K562 (cell line): ENCODE results near the gene MAPRE2. TPM values are rescaled to one million over a fixed set of nuclear protein-coding genes. Genes with fewer than 3 reads are reported as not detected.

Experiments used
- CBX3 ChIP-seq, 2 experiments: IDR thresholded peaks; 1 replicate in 1 of 2; 2 replicates in 1 of 2; pipeline ENCODE4 v1.6.1; 2012; ENCODE audit warnings: inconsistent platforms in 2 of 2, low read length in 2 of 2, borderline replicate concordance in 1 of 2, control low read depth in 1 of 2
- CHAMP1 ChIP-seq: fragments of 450-650 bp; IDR thresholded peaks from 2 replicates; pipeline ENCODE4 v1.6.1; 2016; ENCODE audit warnings: mild to moderate bottlenecking
- DIDO1 ChIP-seq: fragments of 450-650 bp; IDR thresholded peaks from 2 replicates; pipeline ENCODE4 v1.6.1; 2016; ENCODE audit warnings: low read depth, missing biosample characterization, missing genetic modification characterization
- GATAD2A ChIP-seq: fragments of 450-650 bp; IDR thresholded peaks from 2 replicates; pipeline ENCODE4 v1.6.1; 2017
- GTF2B ChIP-seq: IDR thresholded peaks from 2 replicates; pipeline ENCODE4 v1.6.1; 2011; ENCODE audit not compliant: insufficient read length; ENCODE audit errors: extremely low read depth
- HEY1 ChIP-seq: fragments of 250-450 bp; sonication (Bioruptor Pico); IDR thresholded peaks from 2 replicates; pipeline ENCODE4 v1.5.0; 2020; ENCODE audit warnings: mild to moderate bottlenecking, moderate library complexity, borderline replicate concordance
- JUND ChIP-seq, 2 experiments: IDR thresholded peaks; 2 replicates in 1 of 2; 3 replicates in 1 of 2; pipeline ENCODE4 v1.6.1; 2011; ENCODE audit warnings: borderline replicate concordance in 2 of 2, low read depth in 2 of 2, low read length in 2 of 2, improper control_type of control experiment in 1 of 2, missing biosample characterization in 1 of 2, missing genetic modification characterization in 1 of 2, missing genetic modification reagents in 1 of 2
- NUFIP1 ChIP-seq: fragments of 450-650 bp; IDR thresholded peaks from 2 replicates; pipeline ENCODE4 v1.6.1; 2018; ENCODE audit not compliant: partially characterized antibody
- PKNOX1 ChIP-seq: fragments of 450-650 bp; IDR thresholded peaks from 2 replicates; pipeline ENCODE4 v1.6.1; 2016
- PRMT5 ChIP-seq: sonication (generic); formaldehyde crosslinking; IDR thresholded peaks from 2 replicates; pipeline ENCODE4 v1.5.0; 2020; ENCODE audit warnings: missing genetic modification reagents
- SMARCA4 ChIP-seq: fragments of 450-650 bp; IDR thresholded peaks from 2 replicates; pipeline ENCODE4 v1.6.1; 2016
- SMARCE1 ChIP-seq: fragments of 450-650 bp; IDR thresholded peaks from 2 replicates; pipeline ENCODE4 v1.7.1; 2016; ENCODE audit warnings: mild to moderate bottlenecking
- TCFL5 ChIP-seq: fragments of 250-450 bp; sonication (Bioruptor Pico); conservative IDR thresholded peaks from 2 replicates; pipeline ENCODE4 v1.6.1; 2021; ENCODE audit warnings: mild to moderate bottlenecking, moderate library complexity, matching md5 sums
- ZNF146 ChIP-seq: IDR thresholded peaks from one replicate; pipeline ENCODE4 v1.6.1; 2018; ENCODE audit warnings: missing compliant biosample characterization; ENCODE audit not compliant: unreplicated experiment
- ZNF444 ChIP-seq: fragments of 250-450 bp; sonication (Bioruptor Pico); IDR thresholded peaks from 2 replicates; pipeline ENCODE4 v1.4.0; 2020; ENCODE audit warnings: mild to moderate bottlenecking, moderate library complexity
- ZNF512 ChIP-seq: IDR thresholded peaks from 2 replicates; pipeline ENCODE4 v1.6.1; 2016; ENCODE audit warnings: missing genetic modification characterization, missing compliant biosample characterization
- ZNF57 ChIP-seq: fragments of 450-650 bp; formaldehyde crosslinking; IDR thresholded peaks from 2 replicates; pipeline ENCODE4 v1.4.0; 2020; ENCODE audit warnings: mild to moderate bottlenecking, moderate library complexity
- ZNF592 ChIP-seq: fragments of 450-650 bp; IDR thresholded peaks from 2 replicates; pipeline ENCODE4 v1.6.1; 2017; ENCODE audit warnings: antibody characterized with exemption, mild to moderate bottlenecking
- polyA plus RNA-seq, 8 experiments: library from polyadenylated mRNA; depleted of rRNA in 4 of 8; stranded (reverse) in 5 of 8; unstranded in 3 of 8; fragments of >200 nt; fragmentation: Nextera tagmentation in 2 of 8; fragmentation: Illumina TruSeq in 1 of 8; extraction: Ambion mirVana in 2 of 8; extraction: Trizol in 1 of 8; gene quantifications; 2 replicates each; pipeline versions ENCODE4 v1.2.1 to v1.2.3, GENCODE V29; 2011 to 2014; ENCODE audit warnings: inconsistent platforms in 1 of 8, missing spikeins in 1 of 8
- total RNA-seq, 7 experiments: library from RNA; depleted of rRNA in 6 of 7; stranded (reverse); fragments of >200 nt in 6 of 7; fragmentation: Illumina TruSeq in 2 of 7; extraction: Trizol in 2 of 7; gene quantifications; 2 replicates each; pipeline versions ENCODE4 v1.2.1 to v1.2.3, GENCODE V29; 2011 to 2021; ENCODE audit warnings: low replicate concordance in 1 of 7

MAPRE2 gene
- total and polyA plus RNA-seq, 9 of the 15 experiments (the other 6 are each of a cell fraction or from before 2014, with no cell fraction given) = 32.3 to 70.7 (median 40.7) TPM

GRCh38 chr18:35095983-35096676, 54.9 kb downstream of the MAPRE2 start (continued):
- 0 out of 2 replicates have a peak, but pooled peaks have one; percentile 64 for TF ChIP-seq GATAD2A
- no peak for TF ChIP-seq PKNOX1
- TF ChIP-seq GTF2B = no peak
- TF ChIP-seq DIDO1 (tag) = 0 out of 2 replicates have a peak, but pooled peaks have one; percentile 9
- TF ChIP-seq SMARCE1 = no peak; the same call in 1 of the 2 replicates
- TF ChIP-seq SMARCA4 = peak; percentile 31; the same call in 1 of the 2 replicates
- TF ChIP-seq ZNF146 = no peak
- TF ChIP-seq JUND (IDR thresholded peaks at IDR 0.05; ENCODE audit: borderline replicate concordance, low read depth, low read length) = peak; percentile 21; the same call in 1 of the 2 replicates
- TF ChIP-seq JUND (tag; IDR thresholded peaks at IDR 0.05; ENCODE audit: borderline replicate concordance, low read depth, low read length) = peak; percentile 41; the same call in 1 of the 3 replicates
- no peak for TF ChIP-seq ZNF592
- TF ChIP-seq HEY1 (CRISPR knock-in tag) = peak; percentile 44; the same call in 1 of the 2 replicates
- TF ChIP-seq CHAMP1 = no peak
- no peak for TF ChIP-seq PRMT5 (CRISPR knock-in tag)
- TF ChIP-seq NUFIP1 = peak; percentile 63
- no peak for TF ChIP-seq TCFL5 (CRISPR knock-in tag)
- no peak for TF ChIP-seq ZNF57
- TF ChIP-seq CBX3 (IDR thresholded peaks at IDR 0.05; ENCODE audit: borderline replicate concordance in 1 of 2, low read length in 2 of 2) = no peak
- no peak for TF ChIP-seq ZNF444 (CRISPR knock-in tag)
- TF ChIP-seq ZNF512 = no peak
